OCI-LY7 (cell line): ENCODE data around the gene BCL7B. TPM values are rescaled to one million over a fixed set of nuclear protein-coding genes. Genes with fewer than 3 reads are reported as not detected.
"Not testable (repeated sequence)": the region's sequence is repeated elsewhere in the genome, so short reads cannot be mapped to it uniquely, and the experiment has no call there.

Source experiments
- BruUV-seq: library from RNA; stranded (reverse); fragments of 400-500 nt; replicated peaks from 2 replicates; lab custom pipeline; 2021; lab: Mats Ljungman, UMichigan
- CTCF ChIA-PET: fragments of 300-600 bp; sonication (Branson Sonifier 250); formaldehyde crosslinking; loops from one replicate; lab custom pipeline; 2022; ENCODE audit warnings: antibody characterized with exemption; ENCODE audit not compliant: unreplicated experiment; lab: Charles Lee
- POLR2A ChIA-PET: fragments of 300-600 bp; sonication (Branson Sonifier 250); formaldehyde crosslinking; loops from one replicate; lab custom pipeline; 2022; ENCODE audit warnings: antibody characterized with exemption; lab: Charles Lee
- DNase-seq: peaks from one replicate; pipeline ENCODE4 v3.0.0-alpha.2; 2015; ENCODE audit warnings: low spot score
- H2AFZ ChIP-seq: fragments of 200-600 bp; sonication (generic), shearing (Covaris generic); 2 replicates; pipeline ENCODE4 v1.6.1; 2014; ENCODE audit warnings: mild to moderate bottlenecking, antibody characterized with exemption, low read length, moderate library complexity
- H3K27ac ChIP-seq: fragments of 200-600 bp; sonication (generic); 2 replicates; pipeline ENCODE4 v1.5.1; 2014; ENCODE audit warnings: mixed run types, low read depth, mild to moderate bottlenecking, moderate library complexity, low read length, inconsistent platforms; ENCODE audit not compliant: poor library complexity, severe bottlenecking
- H3K36me3 ChIP-seq: fragments of 200-600 bp; sonication (generic); 2 replicates; pipeline ENCODE4 v1.6.1; 2014; ENCODE audit warnings: mild to moderate bottlenecking, antibody characterized with exemption, low read length, moderate library complexity, mixed read lengths; ENCODE audit not compliant: insufficient read depth
- H3K4me1 ChIP-seq: fragments of 200-600 bp; sonication (generic); 2 replicates; pipeline ENCODE4 v1.5.1; 2014; ENCODE audit warnings: mild to moderate bottlenecking, low read length; ENCODE audit not compliant: insufficient read depth, poor library complexity, severe bottlenecking
- H3K4me2 ChIP-seq: fragments of 200-600 bp; sonication (generic); 2 replicates; pipeline ENCODE4 v1.6.1; 2014; ENCODE audit warnings: mild to moderate bottlenecking, low read length
- H3K4me3 ChIP-seq: fragments of 200-600 bp; sonication (generic); 2 replicates; pipeline ENCODE4 v1.5.1; 2014; ENCODE audit warnings: mild to moderate bottlenecking, low read depth, low read length; ENCODE audit not compliant: poor library complexity, severe bottlenecking
- H3K79me2 ChIP-seq: fragments of 200-600 bp; sonication (generic); 2 replicates; pipeline ENCODE4 v1.6.1; 2016; ENCODE audit warnings: low read depth, mild to moderate bottlenecking, low read length, moderate library complexity, mixed read lengths; ENCODE audit not compliant: insufficient read depth
- H3K9me2 ChIP-seq: fragments of 200-600 bp; sonication (generic); 2 replicates; pipeline ENCODE4 v1.6.1; 2016; ENCODE audit warnings: mild to moderate bottlenecking, low read length, mixed read lengths; ENCODE audit not compliant: insufficient read depth
- H3K9me3 ChIP-seq: fragments of 200-600 bp; sonication (generic); 2 replicates; pipeline ENCODE4 v1.6.1; 2014; ENCODE audit warnings: mild to moderate bottlenecking, mixed run types, low read length, mixed read lengths
- H4K20me1 ChIP-seq: fragments of 200-600 bp; sonication (generic); 2 replicates; pipeline ENCODE4 v1.6.1; 2014; ENCODE audit warnings: mild to moderate bottlenecking, antibody characterized with exemption, low read length, moderate library complexity, mixed read lengths; ENCODE audit not compliant: insufficient read depth
- CTCF ChIP-seq: fragments of 200-600 bp; sonication (generic); conservative IDR thresholded peaks from 2 replicates; pipeline ENCODE4 v1.5.1; 2014; ENCODE audit warnings: mild to moderate bottlenecking, antibody characterized with exemption, low read length, moderate library complexity, mixed read lengths
- EZH2phosphoT487 ChIP-seq: fragments of 200-600 bp; sonication (generic); IDR thresholded peaks from 2 replicates; pipeline ENCODE4 v1.6.1; 2018; ENCODE audit warnings: low read depth, borderline replicate concordance, mild to moderate bottlenecking, mixed run types, antibody characterized with exemption, low read length, moderate library complexity, mixed read lengths
- intact Hi-C: fragments of 100-400 bp; cut with micrococcal nuclease; formaldehyde crosslinking; loops from one replicate; pipeline ENCODE4 v1.10.0; 2022; ENCODE audit not compliant: unreplicated experiment
- total RNA-seq, 2 experiments: library from RNA; depleted of rRNA in 1 of 2; stranded (reverse); fragments of >200 nt in 1 of 2; shearing (Covaris generic) in 1 of 2; gene quantifications; 2 replicates each; pipeline ENCODE4 v1.2.3, GENCODE V29; 2014 to 2022

Gene BCL7B
- total RNA-seq, 2 experiments from 2014 or later = 31.7 to 51.7 TPM

GRCh38 chr7:73496626-73497025, 60.9 kb downstream of the BCL7B start:
- H3K4me2 ChIP-seq = no peak overlapping the region
- CTCF ChIA-PET = no interaction called here
- peaks cover 98% of the 10 kb centered on the region for H3K36me3 ChIP-seq
- no TSS peak for BruUV-seq
- H3K9me3 ChIP-seq = no peaks in the 10 kb centered on the region
- H3K4me1 ChIP-seq = no peaks in the 10 kb centered on the region
- intact Hi-C loops = no loop called here
- no peak for DNase-seq
- POLR2A ChIA-PET = interaction anchor here (0.7 to 1.1 kb wide), 3 partner anchors 15 to 73 kb away, joined by 3 read pairs; no protein-coding TSS in a partner anchor
- H3K4me3 ChIP-seq = no peak overlapping the region
- H3K79me2 ChIP-seq = peaks cover 47% of the 10 kb centered on the region
- no peak for TF ChIP-seq EZH2phosphoT487
- TF ChIP-seq CTCF = no peak
- no peaks in the 10 kb centered on the region; the same call in 1 of the 2 replicates for H4K20me1 ChIP-seq
- no peak overlapping the region for H2AFZ ChIP-seq
- no peak overlapping the region for H3K27ac ChIP-seq
- H3K9me2 ChIP-seq = no peaks in the 10 kb centered on the region

- H3K4me2 ChIP-seq, intact Hi-C loops, H3K4me1 ChIP-seq, H3K9me2 ChIP-seq, DNase-seq, H2AFZ ChIP-seq, H3K9me3 ChIP-seq, H4K20me1 ChIP-seq, H3K27ac ChIP-seq, H3K4me3 ChIP-seq, CTCF ChIA-PET, POLR2A ChIA-PET: not testable (repeated sequence)
- H3K36me3 ChIP-seq = peaks cover 100% of the 10 kb centered on the region
- peaks cover 47% of the 10 kb centered on the region for H3K79me2 ChIP-seq
- TSS peak; percentile 49 for BruUV-seq
Measured at GRCh38 chr7:73495507-73495906, 62.0 kb downstream of the BCL7B start.

- ChIA-PET CTCF (no interaction called here), POLR2A (interaction anchor here (1.0 to 1.6 kb wide), 2 partner anchors 13 kb away, joined by 3 read pairs; no protein-coding TSS in a partner anchor)
- Histone ChIP-seq H4K20me1 (peaks cover 8% of the 10 kb centered on the region; the same call in 1 of the 2 replicates), H3K9me2 (no peaks in the 10 kb centered on the region), H3K27ac (no peak overlapping the region), H3K4me1 (no peaks in the 10 kb centered on the region), H2AFZ (no peak overlapping the region), H3K36me3 (peaks cover 100% of the 10 kb centered on the region), H3K9me3 (no peaks in the 10 kb centered on the region), H3K4me3 (no peak overlapping the region), H3K4me2 (no peak overlapping the region), H3K79me2 (peaks cover 50% of the 10 kb centered on the region; the same call in 1 of the 2 replicates)
- no TSS peak for BruUV-seq
- TF ChIP-seq EZH2phosphoT487 (no peak), CTCF (no peak)
- DNase-seq = no peak
- intact Hi-C loops = no loop called here
Measured at GRCh38 chr7:73489976-73490375, 67.5 kb downstream of the BCL7B start.
